ENCODE results near the gene HK3. TPM values are rescaled to one million over a fixed set of nuclear protein-coding genes. Genes with fewer than 3 reads are reported as not detected.

HK3 gene
- total RNA-seq, 1 experiment from 2014 or later: 0.17 TPM

DNA sequence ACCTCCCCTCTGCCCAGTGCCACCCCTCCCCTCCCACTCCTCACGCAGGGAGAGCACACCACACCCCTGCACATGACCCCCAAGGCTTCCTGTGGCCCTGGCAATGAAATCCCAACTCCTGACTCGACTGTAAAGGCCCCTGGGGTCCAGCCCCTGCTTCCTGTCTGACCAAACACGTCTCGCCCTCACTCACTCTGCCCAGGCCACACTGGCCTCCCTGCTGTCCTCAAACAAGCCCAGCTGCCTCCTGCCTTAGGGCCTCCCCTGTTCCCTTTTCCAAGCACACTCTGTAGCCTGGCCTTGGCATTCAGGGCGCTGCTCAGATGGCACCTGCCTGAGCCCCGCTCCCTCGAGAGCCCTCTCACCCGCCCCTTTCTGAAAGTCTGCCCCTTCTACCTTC lies 42.4 kb downstream of the HK3 start (continued):
- TF ChIP-seq SP1 (CRISPR knock-in tag; conservative IDR thresholded peaks at IDR 0.05) (no peak), ZNF416 (CRISPR knock-in tag; IDR thresholded peaks at IDR 0.05) (no peak), JUN (CRISPR knock-in tag; IDR thresholded peaks at IDR 0.05) (no peak), ZBTB21 (CRISPR knock-in tag; IDR thresholded peaks at IDR 0.05; ENCODE audit: borderline replicate concordance) (no peak), MLX (CRISPR knock-in tag; IDR thresholded peaks at IDR 0.05) (no peak)

DNA sequence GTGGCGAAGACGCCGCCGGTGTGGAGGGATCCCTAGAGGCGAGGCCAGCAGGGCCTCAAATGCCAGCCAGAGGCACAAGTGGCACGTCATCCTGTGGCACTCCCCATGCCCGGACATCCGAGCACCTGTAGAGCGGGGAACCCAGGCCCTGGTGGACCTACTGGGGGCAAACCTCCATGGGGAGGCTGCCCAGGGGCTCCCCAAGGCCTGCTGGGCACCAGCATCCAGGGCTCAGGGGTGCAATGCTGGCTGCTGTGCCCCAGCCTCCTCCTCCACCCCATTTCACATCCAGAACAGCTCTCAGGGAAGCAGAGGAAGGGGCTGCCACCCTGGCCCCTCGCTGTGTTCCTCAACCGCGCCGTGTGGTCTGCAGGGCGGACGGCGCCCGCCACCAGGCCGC lies 43.5 kb downstream of the HK3 start:
- ChIA-PET POLR2A (no interaction called here), CTCF (interaction anchor here (1.1 to 1.6 kb wide), 3 partner anchors 11 to 216 kb away, joined by 3 to 4 read pairs (median 3); no protein-coding TSS in a partner anchor)
- Mint-ChIP-seq H3K4me3 (no peak overlapping the region), H3K27me3 (ENCODE audit: low read depth) (no peaks in the 10 kb centered on the region), H3K4me1 (no peaks in the 10 kb centered on the region), H3K27ac (no peak overlapping the region), H3K9me3 (no peaks in the 10 kb centered on the region), H3K36me3 (no peaks in the 10 kb centered on the region)
- no peak for ATAC-seq
- TF ChIP-seq, protein P1, sequence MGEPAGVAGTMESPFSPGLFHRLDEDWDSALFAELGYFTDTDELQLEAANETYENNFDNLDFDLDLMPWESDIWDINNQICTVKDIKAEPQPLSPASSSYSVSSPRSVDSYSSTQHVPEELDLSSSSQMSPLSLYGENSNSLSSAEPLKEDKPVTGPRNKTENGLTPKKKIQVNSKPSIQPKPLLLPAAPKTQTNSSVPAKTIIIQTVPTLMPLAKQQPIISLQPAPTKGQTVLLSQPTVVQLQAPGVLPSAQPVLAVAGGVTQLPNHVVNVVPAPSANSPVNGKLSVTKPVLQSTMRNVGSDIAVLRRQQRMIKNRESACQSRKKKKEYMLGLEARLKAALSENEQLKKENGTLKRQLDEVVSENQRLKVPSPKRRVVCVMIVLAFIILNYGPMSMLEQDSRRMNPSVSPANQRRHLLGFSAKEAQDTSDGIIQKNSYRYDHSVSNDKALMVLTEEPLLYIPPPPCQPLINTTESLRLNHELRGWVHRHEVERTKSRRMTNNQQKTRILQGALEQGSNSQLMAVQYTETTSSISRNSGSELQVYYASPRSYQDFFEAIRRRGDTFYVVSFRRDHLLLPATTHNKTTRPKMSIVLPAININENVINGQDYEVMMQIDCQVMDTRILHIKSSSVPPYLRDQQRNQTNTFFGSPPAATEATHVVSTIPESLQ (CRISPR knock-in tag; IDR thresholded peaks at IDR 0.05): no peak
- TF ChIP-seq CREM (CRISPR knock-in tag; IDR thresholded peaks at IDR 0.05): no peak
- DNase-seq (ENCODE audit: low spot score): no peak

- ATAC-seq: no peak
- TF ChIP-seq ZNF263 (CRISPR knock-in tag; IDR thresholded peaks at IDR 0.05; ENCODE audit: low read depth) (no peak), ZNF121 (CRISPR knock-in tag; IDR thresholded peaks at IDR 0.05) (no peak), ZNF671 (CRISPR knock-in tag; IDR thresholded peaks at IDR 0.05) (no peak), CREM (CRISPR knock-in tag; IDR thresholded peaks at IDR 0.05) (no peak), MXD4 (CRISPR knock-in tag; IDR thresholded peaks at IDR 0.05; ENCODE audit: borderline replicate concordance) (no peak), EMX1 (CRISPR knock-in tag; IDR thresholded peaks at IDR 0.05) (no peak), USF2 (CRISPR knock-in tag; IDR thresholded peaks at IDR 0.05) (no peak), ZNF138 (CRISPR knock-in tag; conservative IDR thresholded peaks at IDR 0.05) (no peak), SOX15 (CRISPR knock-in tag; IDR thresholded peaks at IDR 0.05) (no peak), ATF1 (CRISPR knock-in tag; IDR thresholded peaks at IDR 0.05) (no peak), E2F4 (CRISPR knock-in tag; IDR thresholded peaks at IDR 0.05; ENCODE audit: borderline replicate concordance, low read depth) (no peak)
- TF ChIP-seq, protein P2, sequence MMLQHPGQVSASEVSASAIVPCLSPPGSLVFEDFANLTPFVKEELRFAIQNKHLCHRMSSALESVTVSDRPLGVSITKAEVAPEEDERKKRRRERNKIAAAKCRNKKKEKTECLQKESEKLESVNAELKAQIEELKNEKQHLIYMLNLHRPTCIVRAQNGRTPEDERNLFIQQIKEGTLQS (CRISPR knock-in tag; conservative IDR thresholded peaks at IDR 0.05): no peak
- TF ChIP-seq, protein P3, sequence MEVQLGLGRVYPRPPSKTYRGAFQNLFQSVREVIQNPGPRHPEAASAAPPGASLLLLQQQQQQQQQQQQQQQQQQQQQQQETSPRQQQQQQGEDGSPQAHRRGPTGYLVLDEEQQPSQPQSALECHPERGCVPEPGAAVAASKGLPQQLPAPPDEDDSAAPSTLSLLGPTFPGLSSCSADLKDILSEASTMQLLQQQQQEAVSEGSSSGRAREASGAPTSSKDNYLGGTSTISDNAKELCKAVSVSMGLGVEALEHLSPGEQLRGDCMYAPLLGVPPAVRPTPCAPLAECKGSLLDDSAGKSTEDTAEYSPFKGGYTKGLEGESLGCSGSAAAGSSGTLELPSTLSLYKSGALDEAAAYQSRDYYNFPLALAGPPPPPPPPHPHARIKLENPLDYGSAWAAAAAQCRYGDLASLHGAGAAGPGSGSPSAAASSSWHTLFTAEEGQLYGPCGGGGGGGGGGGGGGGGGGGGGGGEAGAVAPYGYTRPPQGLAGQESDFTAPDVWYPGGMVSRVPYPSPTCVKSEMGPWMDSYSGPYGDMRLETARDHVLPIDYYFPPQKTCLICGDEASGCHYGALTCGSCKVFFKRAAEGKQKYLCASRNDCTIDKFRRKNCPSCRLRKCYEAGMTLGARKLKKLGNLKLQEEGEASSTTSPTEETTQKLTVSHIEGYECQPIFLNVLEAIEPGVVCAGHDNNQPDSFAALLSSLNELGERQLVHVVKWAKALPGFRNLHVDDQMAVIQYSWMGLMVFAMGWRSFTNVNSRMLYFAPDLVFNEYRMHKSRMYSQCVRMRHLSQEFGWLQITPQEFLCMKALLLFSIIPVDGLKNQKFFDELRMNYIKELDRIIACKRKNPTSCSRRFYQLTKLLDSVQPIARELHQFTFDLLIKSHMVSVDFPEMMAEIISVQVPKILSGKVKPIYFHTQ (CRISPR knock-in tag; IDR thresholded peaks at IDR 0.05): no peak
- TF ChIP-seq, protein P4, sequence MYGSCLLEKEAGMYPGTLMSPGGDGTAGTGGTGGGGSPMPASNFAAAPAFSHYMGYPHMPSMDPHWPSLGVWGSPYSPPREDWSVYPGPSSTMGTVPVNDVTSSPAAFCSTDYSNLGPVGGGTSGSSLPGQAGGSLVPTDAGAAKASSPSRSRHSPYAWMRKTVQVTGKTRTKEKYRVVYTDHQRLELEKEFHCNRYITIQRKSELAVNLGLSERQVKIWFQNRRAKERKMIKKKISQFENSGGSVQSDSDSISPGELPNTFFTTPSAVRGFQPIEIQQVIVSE (CRISPR knock-in tag; IDR thresholded peaks at IDR 0.05; ENCODE audit: borderline replicate concordance): no peak
- no peaks in the 10 kb centered on the region for H3K36me3 Mint-ChIP-seq
- no peak overlapping the region for H3K4me3 Mint-ChIP-seq
- H3K27ac Mint-ChIP-seq: no peak overlapping the region
- ChIA-PET POLR2A (no interaction called here), CTCF (interaction anchor here (1.5 to 1.6 kb wide), 2 partner anchors 13 to 218 kb away, joined by 3 read pairs; no protein-coding TSS in a partner anchor)
- H3K9me3 Mint-ChIP-seq: no peaks in the 10 kb centered on the region
- H3K4me1 Mint-ChIP-seq: no peaks in the 10 kb centered on the region
- DNase-seq (ENCODE audit: low spot score): no peak
- no peaks in the 10 kb centered on the region for H3K27me3 Mint-ChIP-seq (ENCODE audit: low read depth)
Observed at GRCh38 chr5:176854164-176854563, 45.0 kb downstream of the HK3 start.

Data from WTC11 (cell line).